ENCODE results near the gene VPS13D.

The VPS13D gene

DNA sequence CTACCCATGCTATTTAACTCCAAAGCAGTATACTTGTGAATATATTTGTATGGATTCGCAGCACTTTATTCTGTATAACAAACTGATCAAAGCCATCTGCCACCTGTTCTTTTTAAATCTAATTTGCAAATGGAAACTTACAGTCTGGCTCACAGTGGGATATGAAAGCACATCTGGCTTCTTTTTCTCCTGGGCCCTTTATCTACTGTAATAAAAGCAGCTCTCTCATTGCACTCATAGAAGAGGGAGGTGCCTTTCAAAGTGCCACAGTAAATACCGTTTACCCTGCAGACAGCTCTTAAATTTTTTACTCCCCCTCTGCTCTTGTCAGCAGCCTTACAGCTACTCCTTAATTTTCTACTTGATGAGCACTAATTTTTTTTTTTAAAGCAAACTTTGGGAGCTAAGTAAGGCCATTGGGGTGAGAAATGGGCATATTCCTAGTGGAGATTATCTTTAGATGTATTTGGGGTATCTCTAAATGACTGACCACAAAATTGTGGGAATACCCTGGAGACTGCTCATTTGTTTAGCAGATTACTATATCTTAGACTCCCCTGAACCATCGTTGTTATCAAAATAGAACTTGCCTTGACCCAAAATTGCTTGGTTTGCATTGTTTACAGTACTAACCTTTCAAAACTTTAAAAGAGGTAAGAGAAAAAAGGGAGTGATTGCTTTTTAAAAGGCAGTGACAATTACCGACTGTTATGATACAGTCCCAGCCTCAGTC is 110.1 kb downstream of the VPS13D start:
- DNase-seq (ENCODE audit: low spot score), result no peak

DNA sequence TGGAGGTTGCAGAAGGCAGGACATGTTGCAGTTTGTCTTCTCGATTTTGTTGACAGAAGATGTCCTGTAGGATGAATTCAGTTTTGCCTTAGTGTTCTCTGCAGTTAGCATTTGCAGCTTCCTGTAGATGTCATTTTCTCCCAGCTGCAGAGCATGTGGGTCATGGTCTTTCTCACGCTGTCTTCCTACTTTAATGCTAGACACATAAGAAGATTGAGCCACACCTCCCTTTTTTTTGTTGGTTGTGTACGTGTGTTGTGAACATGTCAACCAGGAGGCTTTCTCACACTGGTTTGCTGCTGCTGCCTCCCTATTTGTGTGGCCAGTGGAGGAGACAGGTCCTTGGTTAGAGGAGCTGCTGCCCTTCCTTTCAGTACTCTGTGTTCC is 110.7 kb downstream of the VPS13D start:
- DNase-seq (ENCODE audit: low spot score), result no peak

GRCh38 chr1:12341667-12342066 is 111.8 kb downstream of the VPS13D start:
- no peak for DNase-seq (ENCODE audit: low spot score)

GRCh38 chr1:12342401-12343003 is 112.7 kb downstream of the VPS13D start:
- peak; percentile 61 for DNase-seq (ENCODE audit: low spot score)

DNA sequence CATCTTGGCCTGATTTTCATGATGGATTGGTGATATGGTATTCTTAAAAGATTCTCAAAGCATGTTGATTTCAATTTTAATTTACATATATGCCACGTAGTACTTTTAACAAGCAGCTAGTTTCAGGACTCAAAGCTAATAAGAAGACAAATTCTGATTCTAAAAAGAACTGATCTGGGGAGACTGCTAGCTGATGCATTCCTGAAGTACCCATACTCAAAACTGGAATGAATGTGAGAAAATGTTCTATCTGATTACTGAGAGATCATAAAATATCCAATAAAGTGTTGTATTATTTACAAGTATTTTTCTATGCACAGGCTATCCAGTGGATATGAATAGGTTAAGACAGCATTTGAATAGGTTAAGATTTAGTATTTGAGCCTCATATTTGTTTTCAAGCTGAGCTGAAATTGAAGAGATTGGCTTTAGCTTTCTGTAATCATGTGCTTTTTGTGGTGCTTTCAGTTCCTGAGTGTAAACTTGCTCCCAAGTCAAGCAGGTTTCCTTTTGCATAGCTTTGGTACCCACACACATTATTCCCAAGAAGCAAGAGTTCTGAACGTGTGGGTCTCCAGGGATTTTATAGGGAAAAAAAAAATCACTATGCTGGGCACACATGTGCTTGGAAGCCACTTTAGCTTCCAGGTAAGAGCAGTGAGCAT is 114.1 kb downstream of the VPS13D start:
- no peak for DNase-seq (ENCODE audit: low spot score)

- no peak for DNase-seq (ENCODE audit: low spot score)
Measured at GRCh38 chr1:12344596-12345349, 114.9 kb downstream of the VPS13D start.

- DNase-seq (ENCODE audit: low spot score), result no peak
Measured at GRCh38 chr1:12345350-12346217, 115.8 kb downstream of the VPS13D start.

GRCh38 chr1:12346483-12347151 is 116.8 kb downstream of the VPS13D start:
- no peak for DNase-seq (ENCODE audit: low spot score)

GRCh38 chr1:12348113-12348512 is 118.3 kb downstream of the VPS13D start:
- DNase-seq (ENCODE audit: low spot score), result no peak

- DNase-seq (ENCODE audit: low spot score), result no peak
Measured at GRCh38 chr1:12353981-12354380, 124.2 kb downstream of the VPS13D start.

GRCh38 chr1:12356004-12356890 is 126.4 kb downstream of the VPS13D start:
- no peak for DNase-seq (ENCODE audit: low spot score)

- no peak for DNase-seq (ENCODE audit: low spot score)
Measured at GRCh38 chr1:12358499-12358898, 128.7 kb downstream of the VPS13D start.

- no peak for DNase-seq (ENCODE audit: low spot score)
Measured at GRCh38 chr1:12359359-12360133, 129.7 kb downstream of the VPS13D start.

- no peak for DNase-seq (ENCODE audit: low spot score)
Measured at GRCh38 chr1:12368646-12369045, 138.8 kb downstream of the VPS13D start.

DNA sequence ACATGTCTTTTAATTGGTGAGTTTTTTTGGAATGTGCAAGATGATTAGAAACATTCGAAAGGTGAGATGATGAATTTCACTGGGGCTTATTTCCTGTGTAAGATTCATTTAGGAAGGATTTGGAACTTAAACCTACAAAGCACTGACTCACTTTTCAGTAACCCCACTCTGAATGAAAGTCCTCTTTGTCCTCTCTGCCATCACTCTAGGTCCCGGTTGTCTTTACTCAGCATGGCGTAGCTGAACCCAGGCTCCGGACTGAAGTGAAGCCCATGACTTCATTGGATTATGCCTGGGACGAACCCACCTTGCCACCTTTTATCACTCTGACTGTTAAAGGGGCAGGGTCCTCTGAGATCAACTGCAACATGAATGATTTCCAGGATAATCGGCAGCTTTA is 139.4 kb downstream of the VPS13D start:
- peak; percentile 75 for DNase-seq (ENCODE audit: low spot score)

GRCh38 chr1:12370333-12370975 is 140.6 kb downstream of the VPS13D start:
- DNase-seq (ENCODE audit: low spot score), result no peak

DNA sequence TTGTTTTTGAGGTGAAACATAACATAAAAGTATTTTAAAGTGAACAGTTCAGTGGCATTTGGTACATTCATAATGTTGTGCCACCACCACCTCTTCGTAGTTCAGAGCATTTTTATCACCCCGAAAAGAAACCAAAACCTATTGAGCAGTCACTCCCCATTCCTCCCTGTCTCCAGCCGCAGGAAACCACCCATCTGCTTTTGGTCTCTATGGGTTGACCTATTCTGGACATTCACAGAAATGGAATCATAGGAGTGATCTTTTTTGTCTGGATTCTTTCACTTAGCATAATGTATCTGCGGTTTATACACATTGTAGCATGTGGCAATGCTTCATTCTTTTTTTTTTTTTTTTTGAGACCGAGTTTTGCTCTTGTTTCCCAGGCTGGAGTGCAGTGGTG is 141.2 kb downstream of the VPS13D start:
- no peak for DNase-seq (ENCODE audit: low spot score)

- no peak for DNase-seq (ENCODE audit: low spot score)
Measured at GRCh38 chr1:12372180-12372579, 142.3 kb downstream of the VPS13D start.

DNA sequence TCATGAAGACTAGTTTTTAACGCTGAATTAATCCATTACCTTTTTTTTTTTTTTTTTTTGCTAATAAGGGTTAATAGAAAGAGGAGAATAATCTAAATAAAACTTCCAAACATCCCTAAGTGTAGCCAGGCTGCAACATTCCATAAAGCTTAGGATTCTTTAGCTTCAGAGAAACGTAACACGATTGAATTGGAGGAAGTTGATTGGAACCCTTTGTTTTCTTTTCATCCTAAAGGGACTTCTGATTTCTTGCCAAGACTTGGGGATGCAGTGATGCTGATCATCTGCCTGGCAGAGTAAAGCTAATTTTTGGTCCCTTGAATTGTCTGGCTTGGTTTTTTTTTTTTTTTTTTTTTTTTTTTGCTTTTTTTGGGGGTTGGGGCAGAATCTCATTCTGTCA is 142.9 kb downstream of the VPS13D start:
- no peak for DNase-seq (ENCODE audit: low spot score)
